HEK293T (cell line): ENCODE results near the gene PRSS3.
"Not testable (repeated sequence)": the region's sequence is repeated elsewhere in the genome, so short reads cannot be mapped to it uniquely, and the experiment has no call there.

Experiments
- CTCF ChIA-PET: fragments of 350-600 bp; formaldehyde crosslinking; extraction: SDS; loops from one replicate; lab custom pipeline; 2021; ENCODE audit warnings: antibody characterized with exemption, inconsistent platforms; lab: Yijun Ruan, JAX
- POLR2A ChIA-PET: fragments of 350-600 bp; formaldehyde crosslinking; extraction: SDS; loops from one replicate; lab custom pipeline; 2020; ENCODE audit warnings: antibody characterized with exemption, inconsistent platforms; lab: Yijun Ruan, JAX
- DNase-seq: peaks from one replicate; pipeline ENCODE4 v3.0.0; 2012; ENCODE audit warnings: mixed read lengths; ENCODE audit errors: extremely low spot score
- ARNT ChIP-seq: fragments of 450-650 bp; IDR thresholded peaks from 2 replicates; pipeline ENCODE4 v1.6.1; 2017; ENCODE audit warnings: mild to moderate bottlenecking
- BHLHE40 ChIP-seq: fragments of 450-650 bp; IDR thresholded peaks from 2 replicates; pipeline ENCODE4 v1.6.1; 2016; ENCODE audit warnings: mild to moderate bottlenecking, moderate library complexity, borderline replicate concordance
- CTBP1 ChIP-seq: fragments of 450-650 bp; IDR thresholded peaks from 2 replicates; pipeline ENCODE4 v1.6.1; 2016; ENCODE audit warnings: borderline replicate concordance
- ELF4 ChIP-seq: fragments of 450-650 bp; IDR thresholded peaks from 2 replicates; pipeline ENCODE4 v1.6.1; 2017; ENCODE audit warnings: antibody characterized with exemption
- FOXA1 ChIP-seq: fragments of 450-650 bp; IDR thresholded peaks from 2 replicates; pipeline ENCODE4 v1.6.1; 2016; ENCODE audit warnings: mild to moderate bottlenecking
- FOXK2 ChIP-seq: fragments of 450-650 bp; IDR thresholded peaks from 2 replicates; pipeline ENCODE4 v1.6.1; 2016; ENCODE audit warnings: mild to moderate bottlenecking
- FOXM1 ChIP-seq: fragments of 450-650 bp; IDR thresholded peaks from 2 replicates; pipeline ENCODE4 v1.6.1; 2017; ENCODE audit warnings: mild to moderate bottlenecking, borderline replicate concordance
- HDGF ChIP-seq: fragments of 450-650 bp; IDR thresholded peaks from 2 replicates; pipeline ENCODE4 v1.6.1; 2017; ENCODE audit warnings: antibody characterized with exemption, borderline replicate concordance
- L3MBTL2 ChIP-seq: fragments of 450-650 bp; conservative IDR thresholded peaks from 2 replicates; pipeline ENCODE4 v1.6.1; 2016; ENCODE audit warnings: mild to moderate bottlenecking
- LEF1 ChIP-seq: fragments of 450-650 bp; IDR thresholded peaks from 2 replicates; pipeline ENCODE4 v1.6.1; 2017; ENCODE audit warnings: mild to moderate bottlenecking, borderline replicate concordance
- NFRKB ChIP-seq: fragments of 450-650 bp; IDR thresholded peaks from 2 replicates; pipeline ENCODE4 v1.6.1; 2016; ENCODE audit warnings: mild to moderate bottlenecking, moderate library complexity
- SP1 ChIP-seq: fragments of 450-650 bp; IDR thresholded peaks from 2 replicates; pipeline ENCODE4 v1.6.1; 2017
- SUZ12 ChIP-seq: fragments of 450-650 bp; IDR thresholded peaks from 2 replicates; pipeline ENCODE4 v1.6.1; 2016; ENCODE audit warnings: mild to moderate bottlenecking
- TARDBP ChIP-seq: fragments of 450-650 bp; IDR thresholded peaks from 2 replicates; pipeline ENCODE4 v1.6.1; 2016
- ZNF384 ChIP-seq: fragments of 450-650 bp; IDR thresholded peaks from 2 replicates; pipeline ENCODE4 v1.6.1; 2016
- TF ChIP-seq, protein P1 (sequence below): fragments of 450-650 bp; IDR thresholded peaks from 2 replicates; pipeline ENCODE4 v1.6.1; 2016

Gene PRSS3

DNA sequence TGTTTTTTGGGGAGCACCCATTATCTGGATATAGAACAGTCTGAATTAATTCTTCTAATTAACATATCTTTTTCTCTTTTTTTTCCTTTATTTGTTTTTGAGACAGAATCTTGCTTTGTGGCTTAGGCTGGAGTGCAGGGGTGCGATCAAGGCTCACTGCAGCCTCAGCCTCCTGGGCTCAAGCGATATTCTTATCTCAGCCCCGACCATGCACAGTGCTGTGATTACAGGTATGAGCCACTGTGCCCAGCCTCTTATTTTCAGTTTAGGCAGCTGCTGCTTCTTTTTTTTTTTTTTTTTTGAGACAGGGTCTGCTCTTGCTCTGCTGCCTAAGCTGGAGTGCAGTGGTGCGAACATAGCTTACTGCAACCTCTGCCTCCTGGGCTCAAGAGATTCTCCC is 41.8 kb downstream of the PRSS3 start:
- POLR2A ChIA-PET: no interaction called here
- TF ChIP-seq FOXM1 (no peak), BHLHE40 (no peak), FOXA1 (no peak), TARDBP (no peak), ARNT (no peak)
- no peak for DNase-seq
- CTCF ChIA-PET: interaction anchor here (0.6 kb wide), 1 partner anchor 23 kb away, joined by 4 read pairs; no protein-coding TSS in a partner anchor

- POLR2A ChIA-PET: no interaction called here
- CTCF ChIA-PET: no interaction called here
- TF ChIP-seq, protein P1, sequence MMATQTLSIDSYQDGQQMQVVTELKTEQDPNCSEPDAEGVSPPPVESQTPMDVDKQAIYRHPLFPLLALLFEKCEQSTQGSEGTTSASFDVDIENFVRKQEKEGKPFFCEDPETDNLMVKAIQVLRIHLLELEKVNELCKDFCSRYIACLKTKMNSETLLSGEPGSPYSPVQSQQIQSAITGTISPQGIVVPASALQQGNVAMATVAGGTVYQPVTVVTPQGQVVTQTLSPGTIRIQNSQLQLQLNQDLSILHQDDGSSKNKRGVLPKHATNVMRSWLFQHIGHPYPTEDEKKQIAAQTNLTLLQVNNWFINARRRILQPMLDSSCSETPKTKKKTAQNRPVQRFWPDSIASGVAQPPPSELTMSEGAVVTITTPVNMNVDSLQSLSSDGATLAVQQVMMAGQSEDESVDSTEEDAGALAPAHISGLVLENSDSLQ: no peak
- TF ChIP-seq FOXM1: no peak
- TF ChIP-seq ELF4: no peak
- no peak for TF ChIP-seq HDGF
- TF ChIP-seq SP1: no peak
- no peak for TF ChIP-seq CTBP1
- TF ChIP-seq NFRKB: no peak
- no peak for TF ChIP-seq LEF1
- TF ChIP-seq SUZ12: no peak
- TF ChIP-seq FOXK2: no peak
- no peak for TF ChIP-seq TARDBP
- no peak for TF ChIP-seq FOXA1
- TF ChIP-seq ZNF384: no peak
- TF ChIP-seq BHLHE40: no peak
- TF ChIP-seq ARNT: no peak
- TF ChIP-seq L3MBTL2: no peak
- DNase-seq: no peak
These were observed 45.0 kb downstream of the PRSS3 start for GRCh38 chr9:33840381-33840780.

DNA sequence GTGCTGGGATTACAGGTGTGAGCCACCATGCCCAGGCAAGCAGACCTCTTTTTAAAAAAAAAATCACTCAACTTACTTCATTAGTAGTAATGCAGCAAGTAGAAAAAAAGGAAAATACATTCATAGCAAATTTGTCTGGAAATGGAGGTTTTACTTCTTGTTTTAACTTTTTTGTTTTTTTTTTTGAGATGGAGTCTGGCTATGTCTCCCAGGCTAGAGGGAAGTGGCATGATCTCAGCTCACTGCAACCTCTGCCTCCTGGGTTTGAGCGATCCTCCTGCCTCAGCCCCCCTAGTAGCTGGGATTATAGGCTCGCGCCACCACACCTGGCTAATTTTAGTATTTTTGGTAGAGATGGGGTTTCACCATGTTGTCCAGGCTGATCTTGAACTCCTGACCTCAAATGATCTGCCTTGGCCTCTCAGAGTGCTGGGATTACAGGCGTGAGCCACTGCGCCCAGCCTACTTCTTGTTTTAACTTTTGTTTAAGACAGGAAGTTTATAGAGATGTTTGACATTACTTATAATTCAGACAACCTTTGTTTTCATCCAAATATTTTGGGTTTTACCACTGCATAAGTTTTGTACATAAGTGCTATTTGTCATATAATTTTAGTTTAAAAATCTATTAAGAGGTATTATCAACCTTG is 48.1 kb downstream of the PRSS3 start:
- CTCF ChIA-PET: interaction anchor here (1.1 kb wide), 1 partner anchor 124 kb away, joined by 3 read pairs; no protein-coding TSS in a partner anchor
- POLR2A ChIA-PET: no interaction called here
- no peak for DNase-seq
- no peak for TF ChIP-seq HDGF
- TF ChIP-seq FOXM1: no peak
- TF ChIP-seq FOXK2: no peak
- no peak for TF ChIP-seq SUZ12
- TF ChIP-seq CTBP1: no peak
- TF ChIP-seq SP1: no peak
- TF ChIP-seq L3MBTL2: no peak
- no peak for TF ChIP-seq BHLHE40
- no peak for TF ChIP-seq NFRKB
- TF ChIP-seq ZNF384: no peak
- TF ChIP-seq ELF4: no peak
- TF ChIP-seq TARDBP: no peak
- no peak for TF ChIP-seq LEF1
- TF ChIP-seq FOXA1: no peak

DNA sequence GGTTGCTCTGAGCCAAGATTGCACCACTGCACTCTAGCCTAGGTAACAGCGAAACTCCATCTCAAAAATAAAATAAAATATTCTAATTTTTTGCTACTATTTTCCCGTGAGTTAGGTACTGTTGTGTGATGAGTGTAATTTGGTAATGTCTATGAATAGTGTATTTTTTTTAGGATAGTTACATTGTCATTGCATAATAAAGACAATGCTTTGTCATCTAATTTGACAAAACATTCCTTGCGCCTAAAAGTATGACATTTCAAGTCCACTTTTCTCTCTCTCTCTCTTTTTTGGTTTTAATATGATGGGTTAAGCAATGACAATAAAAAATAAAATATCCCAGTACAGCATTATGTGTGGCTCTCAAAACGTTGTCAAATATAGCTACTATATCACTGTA is 50.9 kb downstream of the PRSS3 start:
- DNase-seq: no peak
- no peak for TF ChIP-seq NFRKB
- TF ChIP-seq HDGF: no peak
- TF ChIP-seq ELF4: no peak
- no peak for TF ChIP-seq SUZ12
- no peak for TF ChIP-seq FOXM1
- no peak for TF ChIP-seq SP1
- no peak for TF ChIP-seq FOXA1
- no peak for TF ChIP-seq BHLHE40
- TF ChIP-seq ZNF384: no peak
- no peak for TF ChIP-seq FOXK2
- ChIA-PET POLR2A (no interaction called here), CTCF (interaction anchor here (0.7 kb wide), 1 partner anchor 28 kb away, joined by 7 read pairs; no protein-coding TSS in a partner anchor)

DNA sequence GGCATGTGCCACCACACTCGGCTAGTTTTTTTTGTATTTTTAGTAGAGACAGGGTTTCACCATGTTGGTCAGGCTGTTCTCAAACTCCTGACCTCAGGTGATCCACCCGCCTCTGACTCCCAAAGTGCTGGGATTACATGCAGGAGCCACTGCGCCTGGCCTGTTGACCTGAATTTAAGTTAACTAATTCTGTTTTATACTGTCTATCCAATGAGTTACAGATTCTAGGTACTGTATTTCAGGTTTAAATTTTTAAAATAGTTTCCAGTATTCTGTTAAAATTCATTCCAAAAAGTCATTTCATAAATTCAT is 52.5 kb downstream of the PRSS3 start:
- DNase-seq, POLR2A ChIA-PET: not testable (repeated sequence)
- CTCF ChIA-PET: interaction anchor here (0.6 to 1.6 kb wide), 2 partner anchors 34 to 365 kb away, joined by 3 to 4 read pairs; no protein-coding TSS in a partner anchor
